HepG2 (cell line): Measurements from ENCODE around the gene HOPX. TPM values are rescaled to one million over a fixed set of nuclear protein-coding genes. Genes with fewer than 3 reads are reported as not detected.

ENCODE experiments used
- ATAC-seq: fragments of 200-7000 bp; cut with Tn5 transposase; 3 replicates; pipeline ENCODE4 v1.9.1; 2020; ENCODE audit warnings: mild to moderate bottlenecking, moderate library complexity
- BruUV-seq: library from RNA; stranded (reverse); fragments of 400-500 nt; replicated peaks from 2 replicates; lab custom pipeline; 2021; lab: Mats Ljungman, UMichigan
- CTCF ChIA-PET: fragments of 300-600 bp; formaldehyde crosslinking; extraction: SDS; loops from one replicate; lab custom pipeline; 2021; ENCODE audit warnings: low total read pairs, inconsistent platforms, low intra/inter-chr PET ratio; lab: Yijun Ruan, JAX
- POLR2A ChIA-PET: fragments of 350-600 bp; sonication (Branson Sonifier 250); formaldehyde crosslinking; loops from one replicate; lab custom pipeline; 2020; ENCODE audit warnings: antibody characterized with exemption, inconsistent platforms; lab: Yijun Ruan, JAX
- DNase-seq: peaks from one replicate; pipeline ENCODE4 v3.0.0-alpha.2; 2015; ENCODE audit warnings: low spot score
- FAIRE-seq: peaks from 3 replicates; lab custom pipeline; 2011; peaks lifted over from hg19 to GRCh38; lab: Jason Lieb, UNC
- H2AFZ ChIP-seq: one replicate; pipeline ENCODE4 v1.6.1; 2011; ENCODE audit warnings: low read length, inconsistent platforms
- H3K27ac ChIP-seq: fragments of 300-600 bp; 3 replicates; pipeline ENCODE4 v1.8.0; 2011; ENCODE audit warnings: mixed run types, mild to moderate bottlenecking, mixed read lengths, low read length, inconsistent platforms; ENCODE audit not compliant: insufficient read depth; ENCODE audit errors: extremely low read length
- H3K27me3 ChIP-seq, 2 experiments: fragments of 200-600 bp in 1 of 2; 2 replicates in 1 of 2; 3 replicates in 1 of 2; pipeline versions ENCODE4 v1.6.0 to v1.8.0; 2011; ENCODE audit warnings: low read length in 2 of 2, mild to moderate bottlenecking in 2 of 2, moderate library complexity in 2 of 2, inconsistent platforms in 1 of 2; ENCODE audit not compliant: insufficient read depth in 2 of 2, control insufficient read depth in 1 of 2
- H3K36me3 ChIP-seq, 2 experiments: fragments of 200-600 bp in 1 of 2; replicated peaks in 1 of 2; 2 replicates in 1 of 2; 3 replicates in 1 of 2; pipeline versions ENCODE4 v1.5.1 to v1.8.0; 2011; ENCODE audit warnings: low read length in 2 of 2, inconsistent platforms in 1 of 2; ENCODE audit not compliant: insufficient read depth in 2 of 2, control insufficient read depth in 1 of 2
- H3K4me1 ChIP-seq: 2 replicates; pipeline ENCODE4 v1.5.1; 2012; ENCODE audit warnings: low read length, inconsistent platforms; ENCODE audit not compliant: insufficient read depth
- H3K4me2 ChIP-seq: 2 replicates; pipeline ENCODE4 v1.6.0; 2011; ENCODE audit warnings: low read depth, low read length, inconsistent platforms
- H3K4me3 ChIP-seq, 3 experiments: fragments of 200-600 bp in 1 of 3; sonication (generic), shearing (Covaris generic) in 1 of 3; replicated peaks in 1 of 3; 2 replicates each; pipeline ENCODE4 v1.5.1; 2011 to 2016; ENCODE audit warnings: low read length in 3 of 3, inconsistent platforms in 2 of 3, low read depth in 2 of 3, mild to moderate bottlenecking in 2 of 3, control low read depth in 1 of 3, mixed read lengths in 1 of 3; ENCODE audit not compliant: insufficient read depth in 1 of 3
- H3K79me2 ChIP-seq: one replicate; pipeline ENCODE4 v1.6.1; 2011; ENCODE audit warnings: low read length, inconsistent platforms; ENCODE audit not compliant: insufficient read depth
- H3K9ac ChIP-seq: 2 replicates; pipeline ENCODE4 v1.6.0; 2011; ENCODE audit warnings: mild to moderate bottlenecking, low read depth, low read length, inconsistent platforms; ENCODE audit not compliant: insufficient read depth
- H3K9me3 ChIP-seq: 2 replicates; pipeline ENCODE4 v1.5.1; 2012; ENCODE audit warnings: mild to moderate bottlenecking, low read length
- H4K20me1 ChIP-seq: 2 replicates; pipeline ENCODE4 v1.6.0; 2011; ENCODE audit warnings: inconsistent platforms, mild to moderate bottlenecking, low read length, moderate library complexity; ENCODE audit not compliant: insufficient read depth
- GATAD2A ChIP-seq: IDR thresholded peaks from 2 replicates; pipeline ENCODE4 v1.6.1; 2016
- GFI1 ChIP-seq: sonication (generic); formaldehyde crosslinking; IDR thresholded peaks from 2 replicates; pipeline ENCODE4 v1.5.0; 2020; ENCODE audit warnings: missing genetic modification reagents, mild to moderate bottlenecking, borderline replicate concordance
- KDM2A ChIP-seq: sonication (generic); formaldehyde crosslinking; IDR thresholded peaks from 2 replicates; pipeline ENCODE4 v1.4.0; 2020; ENCODE audit warnings: low read depth, missing genetic modification reagents, borderline replicate concordance
- KMT2A ChIP-seq: sonication (generic); formaldehyde crosslinking; IDR thresholded peaks from 2 replicates; pipeline ENCODE4 v1.4.0; 2020; ENCODE audit warnings: missing genetic modification reagents
- MED1 ChIP-seq: sonication (generic); formaldehyde crosslinking; IDR thresholded peaks from 2 replicates; pipeline ENCODE4 v1.4.0; 2020; ENCODE audit warnings: missing genetic modification reagents
- NR1H2 ChIP-seq: sonication (generic); formaldehyde crosslinking; IDR thresholded peaks from 2 replicates; pipeline ENCODE4 v1.8.1; 2022; ENCODE audit warnings: low read depth, missing genetic modification reagents, borderline replicate concordance
- PLRG1 ChIP-seq: fragments of 450-650 bp; conservative IDR thresholded peaks from 2 replicates; pipeline ENCODE4 v1.6.1; 2016
- SIN3A ChIP-seq: IDR thresholded peaks from 2 replicates; pipeline ENCODE4 v1.6.1; 2011; ENCODE audit warnings: low read depth, mild to moderate bottlenecking, control low read depth, low read length, borderline replicate concordance
- TP53 ChIP-seq: sonication (generic); formaldehyde crosslinking; conservative IDR thresholded peaks from 2 replicates; pipeline ENCODE4 v1.4.0; 2020; ENCODE audit warnings: missing genetic modification reagents
- ZKSCAN1 ChIP-seq: fragments of 150-350 bp; IDR thresholded peaks from 2 replicates; pipeline ENCODE4 v1.6.1; 2014; ENCODE audit warnings: low read length
- ZNF205 ChIP-seq: IDR thresholded peaks from 2 replicates; pipeline ENCODE4 v1.6.1; 2018; ENCODE audit warnings: missing biosample characterization, missing genetic modification reagents
- ZNF264 ChIP-seq: sonication (generic); formaldehyde crosslinking; IDR thresholded peaks from 2 replicates; pipeline ENCODE4 v1.4.0; 2020; ENCODE audit warnings: missing genetic modification reagents
- ZNF333 ChIP-seq: sonication (generic); formaldehyde crosslinking; IDR thresholded peaks from 2 replicates; pipeline ENCODE4 v1.4.0; 2020; ENCODE audit warnings: mild to moderate bottlenecking, missing genetic modification reagents, borderline replicate concordance
- ZNF382 ChIP-seq: sonication (generic); formaldehyde crosslinking; IDR thresholded peaks from 2 replicates; pipeline ENCODE4 v1.5.0; 2020; ENCODE audit warnings: missing genetic modification reagents, mild to moderate bottlenecking, borderline replicate concordance
- ZNF724P ChIP-seq: sonication (generic); formaldehyde crosslinking; IDR thresholded peaks from 2 replicates; pipeline ENCODE4 v1.8.0; 2022; ENCODE audit warnings: missing genetic modification reagents, borderline replicate concordance
- ZNF878 ChIP-seq: sonication (generic); formaldehyde crosslinking; IDR thresholded peaks from 2 replicates; pipeline ENCODE4 v1.8.1; 2023; ENCODE audit warnings: mild to moderate bottlenecking, missing genetic modification reagents, moderate library complexity
- WGBS: methylation state at CpG from one replicate; pipeline ENCODE4 v1.1.6; 2017; ENCODE audit warnings: low lambda C conversion rate; 5-methylcytosine and 5-hydroxymethylcytosine counted together
- in situ Hi-C: cut with HindIII; loops from 2 replicates; pipeline ENCODE4 v1.10.0; 2017; ENCODE audit warnings: low pct_unique_long_range_greater_than_20kb; ENCODE audit not compliant: extremely low pct_ligation_motif_present
- intact Hi-C: fragments of 100-400 bp; cut with micrococcal nuclease; formaldehyde crosslinking; loops from one replicate; pipeline ENCODE4 v1.10.0; 2022; ENCODE audit not compliant: unreplicated experiment
- polyA plus RNA-seq, 8 experiments: library from polyadenylated mRNA; depleted of rRNA in 3 of 8; stranded (reverse) in 7 of 8; unstranded in 1 of 8; fragments of >200 nt; fragmentation: Illumina TruSeq in 4 of 8; extraction: Trizol in 4 of 8; gene quantifications; 2 replicates each; pipeline versions ENCODE4 v1.2.1 to v1.2.3, GENCODE V29; 2011 to 2016; ENCODE audit warnings: low read depth in 4 of 8, missing spikeins in 1 of 8, mixed read lengths in 1 of 8; ENCODE audit not compliant: insufficient read depth in 1 of 8
- total RNA-seq, 5 experiments: library from RNA; depleted of rRNA; stranded (reverse); fragments of >200 nt; fragmentation: Illumina TruSeq; extraction: Trizol; gene quantifications; 2 replicates each; pipeline ENCODE4 v1.2.3, GENCODE V29; 2016; ENCODE audit warnings: low read depth in 1 of 5
- TF ChIP-seq, protein P1 (sequence below): sonication (generic); formaldehyde crosslinking; IDR thresholded peaks from 2 replicates; pipeline ENCODE4 v1.4.0; 2020; ENCODE audit warnings: mild to moderate bottlenecking, missing genetic modification reagents
- TF ChIP-seq, protein P2 (sequence below): sonication (generic); formaldehyde crosslinking; IDR thresholded peaks from 2 replicates; pipeline ENCODE4 v1.4.0; 2020; ENCODE audit warnings: missing genetic modification reagents

HOPX gene
- total and polyA plus RNA-seq, 2 of the 13 experiments (the other 11 are each of a cell fraction or from before 2014, with no cell fraction given) = not detected

DNA sequence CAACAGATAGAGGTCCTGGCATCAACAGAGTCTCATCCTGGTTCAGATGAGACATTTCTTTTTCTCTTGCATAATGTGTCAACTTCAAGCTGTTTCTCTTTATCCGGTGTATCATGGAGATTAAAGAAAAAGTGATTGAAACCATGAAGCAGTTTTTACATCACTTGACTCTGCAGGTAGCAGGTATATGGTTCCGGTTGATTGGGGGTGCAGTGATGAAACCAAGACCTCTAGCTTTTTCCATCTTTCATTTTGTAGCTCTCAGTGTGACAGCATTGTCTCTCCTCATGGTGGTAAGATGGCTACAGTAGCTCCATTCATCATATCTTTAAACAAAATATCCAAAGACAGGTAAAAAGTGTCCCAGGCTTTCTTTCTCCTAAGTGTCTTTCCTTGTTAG lies 2.4 kb upstream of the HOPX start (continued):
- TF ChIP-seq ZNF724P (no peak), SIN3A (no peak)
- TF ChIP-seq, all 625 proteins: peak for 0

DNA sequence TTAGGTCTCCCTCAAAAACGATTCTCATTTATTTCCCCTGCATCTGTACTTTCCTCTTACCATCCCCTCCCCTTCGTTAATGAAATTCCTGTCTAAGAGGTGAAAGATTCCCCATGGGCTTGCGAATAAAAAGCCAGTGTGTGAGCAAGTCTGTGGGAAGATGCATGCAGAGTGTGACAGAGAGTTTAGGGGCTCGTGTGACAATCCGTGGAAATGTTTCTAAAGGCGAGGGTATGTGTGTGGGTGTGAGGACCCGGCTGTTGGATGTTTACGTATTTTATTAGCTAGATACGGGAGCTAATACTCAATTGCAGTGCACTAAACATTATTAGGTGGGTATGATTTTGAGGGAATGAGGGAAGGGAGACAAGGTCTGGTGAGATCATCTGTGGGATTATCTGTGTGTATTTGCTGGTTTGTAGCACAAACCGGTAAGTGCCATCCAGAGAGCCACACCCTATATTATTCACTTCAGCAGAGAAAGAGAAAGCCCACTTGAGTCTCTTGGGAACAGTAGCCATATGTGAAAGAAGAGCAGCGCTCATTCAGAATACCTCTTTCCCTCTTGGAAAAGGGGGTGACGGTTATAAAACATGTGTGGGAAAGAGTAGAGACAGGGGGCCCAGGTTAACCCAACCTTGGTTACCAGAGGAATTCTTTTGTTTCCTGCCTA lies 893 bp upstream of the HOPX start:
- 19% methylated on average over 12 of the region's 12 CpGs for WGBS
- ChIA-PET CTCF (no interaction called here), POLR2A (no interaction called here)
- TF ChIP-seq ZNF878 (CRISPR knock-in tag) = no peak
- TF ChIP-seq PLRG1 = no peak
- TF ChIP-seq KDM2A (CRISPR knock-in tag) = no peak
- TF ChIP-seq, protein P1, sequence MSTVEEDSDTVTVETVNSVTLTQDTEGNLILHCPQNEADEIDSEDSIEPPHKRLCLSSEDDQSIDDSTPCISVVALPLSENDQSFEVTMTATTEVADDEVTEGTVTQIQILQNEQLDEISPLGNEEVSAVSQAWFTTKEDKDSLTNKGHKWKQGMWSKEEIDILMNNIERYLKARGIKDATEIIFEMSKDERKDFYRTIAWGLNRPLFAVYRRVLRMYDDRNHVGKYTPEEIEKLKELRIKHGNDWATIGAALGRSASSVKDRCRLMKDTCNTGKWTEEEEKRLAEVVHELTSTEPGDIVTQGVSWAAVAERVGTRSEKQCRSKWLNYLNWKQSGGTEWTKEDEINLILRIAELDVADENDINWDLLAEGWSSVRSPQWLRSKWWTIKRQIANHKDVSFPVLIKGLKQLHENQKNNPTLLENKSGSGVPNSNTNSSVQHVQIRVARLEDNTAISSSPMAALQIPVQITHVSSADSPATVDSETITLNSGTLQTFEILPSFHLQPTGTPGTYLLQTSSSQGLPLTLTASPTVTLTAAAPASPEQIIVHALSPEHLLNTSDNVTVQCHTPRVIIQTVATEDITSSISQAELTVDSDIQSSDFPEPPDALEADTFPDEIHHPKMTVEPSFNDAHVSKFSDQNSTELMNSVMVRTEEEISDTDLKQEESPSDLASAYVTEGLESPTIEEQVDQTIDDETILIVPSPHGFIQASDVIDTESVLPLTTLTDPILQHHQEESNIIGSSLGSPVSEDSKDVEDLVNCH (CRISPR knock-in tag) = no peak
- TF ChIP-seq ZNF264 (CRISPR knock-in tag) = no peak
- no peak for TF ChIP-seq KMT2A (CRISPR knock-in tag)
- TF ChIP-seq GATAD2A (CRISPR knock-in tag) = no peak
- no peak for TF ChIP-seq TP53 (CRISPR knock-in tag)
- TF ChIP-seq, protein P2, sequence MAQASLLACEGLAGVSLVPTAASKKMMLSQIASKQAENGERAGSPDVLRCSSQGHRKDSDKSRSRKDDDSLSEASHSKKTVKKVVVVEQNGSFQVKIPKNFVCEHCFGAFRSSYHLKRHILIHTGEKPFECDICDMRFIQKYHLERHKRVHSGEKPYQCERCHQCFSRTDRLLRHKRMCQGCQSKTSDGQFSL (CRISPR knock-in tag) = no peak
- TF ChIP-seq GFI1 (CRISPR knock-in tag) = no peak
- TF ChIP-seq NR1H2 (CRISPR knock-in tag) = no peak
- no peak for TF ChIP-seq ZNF205
- TF ChIP-seq ZNF382 (CRISPR knock-in tag) = no peak
- no peak for TF ChIP-seq MED1
- TF ChIP-seq ZNF333 (CRISPR knock-in tag) = no peak
- TF ChIP-seq ZKSCAN1 = no peak
- DNase-seq = no peak
- Histone ChIP-seq H3K4me3 (no peak overlapping the region), H3K9me3 (no peaks in the 10 kb centered on the region), H3K36me3 (no peaks in the 10 kb centered on the region), H3K27ac (no peak overlapping the region), H3K27me3 (peaks cover 2 to 15% of the 10 kb centered on the region in 2 experiments; a peak in 3 of 5 replicates), H4K20me1 (no peaks in the 10 kb centered on the region), H3K79me2 (no peaks in the 10 kb centered on the region), H2AFZ (no peak overlapping the region), H3K4me2 (no peak overlapping the region), H3K9ac (no peak overlapping the region), H3K4me1 (no peaks in the 10 kb centered on the region)
- no TSS peak for BruUV-seq
- intact Hi-C loops (no loop called here), in situ Hi-C loops (no loop called here)
- ATAC-seq = no peak
- no peak for FAIRE-seq
